Erythroblast (primary cell): ENCODE results near the gene PLXNA1.

Experiments
- DNase-seq, 2 experiments: peaks; one replicate each; lab custom pipeline; 2025; lab: John Stamatoyannopoulos, UW
- GATA1 ChIP-seq: IDR thresholded peaks from 2 replicates; pipeline ENCODE4 v1.6.1; 2011; ENCODE audit warnings: low read depth, mild to moderate bottlenecking, control low read depth, low read length, moderate library complexity
- POLR2A ChIP-seq: IDR thresholded peaks from 2 replicates; pipeline ENCODE4 v1.6.1; 2011; ENCODE audit warnings: mild to moderate bottlenecking, low read length

The PLXNA1 gene

GRCh38 chr3:126982471-126983175 is at the start of gene PLXNA1:
Gene PLXNA1 (plus strand): TSS chr3:126983115. CDS start chr3:126988594, 5,479 bp downstream.
- TF ChIP-seq POLR2A (no peak), GATA1 (no peak)
- peak; percentile 88 to 91 for DNase-seq

GRCh38 chr3:126934031-126934531 is 48.8 kb upstream of the PLXNA1 start:
- no peak for DNase-seq
- TF ChIP-seq POLR2A (no peak), GATA1 (no peak)

- no peak for TF ChIP-seq GATA1
- no peak for TF ChIP-seq POLR2A
- no peak for DNase-seq
Observed at GRCh38 chr3:126934991-126935390, 47.9 kb upstream of the PLXNA1 start.

- DNase-seq: no peak
- TF ChIP-seq POLR2A (no peak), GATA1 (no peak)
Observed at GRCh38 chr3:126935756-126936509, 47.0 kb upstream of the PLXNA1 start.

- TF ChIP-seq GATA1: no peak
- no peak for TF ChIP-seq POLR2A
Observed at GRCh38 chr3:126936853-126937425, 46.0 kb upstream of the PLXNA1 start.

GRCh38 chr3:126937533-126937932 is 45.4 kb upstream of the PLXNA1 start:
- no peak for TF ChIP-seq GATA1
- no peak for TF ChIP-seq POLR2A
- DNase-seq: no peak

More at GRCh38 chr3:126936853-126937425, 46.0 kb upstream of the PLXNA1 start:
- no peak for DNase-seq

- no peak for DNase-seq
Observed at GRCh38 chr3:126937973-126938372, 44.9 kb upstream of the PLXNA1 start.

GRCh38 chr3:126938520-126939337 is 44.2 kb upstream of the PLXNA1 start:
- no peak for TF ChIP-seq POLR2A
- no peak for TF ChIP-seq GATA1

More at GRCh38 chr3:126937973-126938372, 44.9 kb upstream of the PLXNA1 start:
- TF ChIP-seq GATA1 (no peak), POLR2A (no peak)

GRCh38 chr3:126939338-126939718 is 43.6 kb upstream of the PLXNA1 start:
- no peak for DNase-seq
- TF ChIP-seq POLR2A (no peak), GATA1 (no peak)

More at GRCh38 chr3:126938520-126939337, 44.2 kb upstream of the PLXNA1 start:
- no peak for DNase-seq

- TF ChIP-seq POLR2A (no peak), GATA1 (no peak)
- DNase-seq: no peak
Observed at GRCh38 chr3:126939733-126940132, 43.2 kb upstream of the PLXNA1 start.

GRCh38 chr3:126941721-126942270 is 41.1 kb upstream of the PLXNA1 start:
- DNase-seq: no peak
- TF ChIP-seq GATA1: no peak
- no peak for TF ChIP-seq POLR2A

GRCh38 chr3:126944089-126944965 is 38.6 kb upstream of the PLXNA1 start:
- no peak for DNase-seq
- TF ChIP-seq POLR2A (no peak), GATA1 (no peak)
